ENCODE results near the gene AFMID. TPM values are rescaled to one million over a fixed set of nuclear protein-coding genes. Genes with fewer than 3 reads are reported as not detected.
A peak's percentile ranks its signal among the peaks of the same experiment; 100 is the strongest.

The AFMID gene
- total and polyA plus RNA-seq, 2 donors (not counting 1 experiment from before 2014, with no cell fraction given), result 18.2 to 24.8 TPM

GRCh38 chr17:78185981-78186691 lies 1.0 kb upstream of the AFMID start:
- Mint-ChIP-seq H3K4me3 (peak overlapping the region; percentile 73), H3K4me1 (peaks cover 16% of the 10 kb centered on the region), H3K27me3 (no peaks in the 10 kb centered on the region), H3K9me3 (ENCODE audit: insufficient read depth) (no peaks in the 10 kb centered on the region), H3K27ac (peak overlapping the region; percentile 74)
- peak; percentile 40 for DNase-seq
- intact Hi-C loops (cut with micrococcal nuclease), result loop anchor here (2.0 kb wide), 1 partner anchor 17 kb away; the partner anchor contains the start of gene SYNGR2
- Histone ChIP-seq H3K4me2 (replicated peaks; ENCODE audit: low read depth, low read length, poor library complexity, severe bottlenecking) (peak overlapping the region; percentile 100), H3K4me3 (ENCODE audit: control extremely low read depth in 1 of 5, extremely low read depth in 1 of 5, insufficient read depth in 1 of 5, low read depth in 2 of 5, low read length in 4 of 5) (no peak overlapping the region), H3K9me3 (ENCODE audit: control extremely low read depth in 1 of 3, control insufficient read depth in 2 of 3, insufficient read depth in 1 of 3, low read length in 2 of 3) (no peaks in the 10 kb centered on the region), H3K36me3 (replicated peaks in 1 of 2; ENCODE audit: control extremely low read depth in 1 of 2, control insufficient read depth in 1 of 2, extremely low read depth in 1 of 2, insufficient read depth in 2 of 2, low read length in 1 of 2) (no peaks in the 10 kb centered on the region), H3K4me1 (ENCODE audit: control insufficient read depth in 2 of 2, insufficient read depth in 2 of 2, low read length in 2 of 2) (peaks cover 12 to 20% of the 10 kb centered on the region in 2 donors), H2AFZ (ENCODE audit: insufficient read depth, low read depth, low read length, poor library complexity, severe bottlenecking) (no peak overlapping the region), H3K27ac (ENCODE audit: low read length in 2 of 2) (no peak overlapping the region), H3K9ac (ENCODE audit: low read length) (no peak overlapping the region), H3K27me3 (replicated peaks in 1 of 4; ENCODE audit: control extremely low read depth in 1 of 4, control insufficient read depth in 3 of 4, insufficient read depth in 4 of 4, low read length in 3 of 4) (no peaks in the 10 kb centered on the region), H4K20me1 (ENCODE audit: control insufficient read depth, insufficient read depth, low read length, poor library complexity, severe bottlenecking) (no peaks in the 10 kb centered on the region), H3K79me2 (ENCODE audit: control insufficient read depth, insufficient read depth, low read length) (peaks cover 6% of the 10 kb centered on the region)
- no peak for TF ChIP-seq EZH2 (IDR thresholded peaks at IDR 0.05; ENCODE audit: borderline replicate concordance, insufficient read depth, low read depth, low read length, poor library complexity, severe bottlenecking)
- TF ChIP-seq, protein P1, sequence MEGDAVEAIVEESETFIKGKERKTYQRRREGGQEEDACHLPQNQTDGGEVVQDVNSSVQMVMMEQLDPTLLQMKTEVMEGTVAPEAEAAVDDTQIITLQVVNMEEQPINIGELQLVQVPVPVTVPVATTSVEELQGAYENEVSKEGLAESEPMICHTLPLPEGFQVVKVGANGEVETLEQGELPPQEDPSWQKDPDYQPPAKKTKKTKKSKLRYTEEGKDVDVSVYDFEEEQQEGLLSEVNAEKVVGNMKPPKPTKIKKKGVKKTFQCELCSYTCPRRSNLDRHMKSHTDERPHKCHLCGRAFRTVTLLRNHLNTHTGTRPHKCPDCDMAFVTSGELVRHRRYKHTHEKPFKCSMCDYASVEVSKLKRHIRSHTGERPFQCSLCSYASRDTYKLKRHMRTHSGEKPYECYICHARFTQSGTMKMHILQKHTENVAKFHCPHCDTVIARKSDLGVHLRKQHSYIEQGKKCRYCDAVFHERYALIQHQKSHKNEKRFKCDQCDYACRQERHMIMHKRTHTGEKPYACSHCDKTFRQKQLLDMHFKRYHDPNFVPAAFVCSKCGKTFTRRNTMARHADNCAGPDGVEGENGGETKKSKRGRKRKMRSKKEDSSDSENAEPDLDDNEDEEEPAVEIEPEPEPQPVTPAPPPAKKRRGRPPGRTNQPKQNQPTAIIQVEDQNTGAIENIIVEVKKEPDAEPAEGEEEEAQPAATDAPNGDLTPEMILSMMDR (IDR thresholded peaks at IDR 0.05), result no peak
- no peak for ATAC-seq (ENCODE audit: low read depth)
- ChIA-PET POLR2A (interaction anchor here (0.6 to 2.0 kb wide), 5 partner anchors 10 to 196 kb away, joined by 3 to 9 read pairs (median 3); partner anchors contain the start of gene SOCS3), CTCF (interaction anchor here (0.5 to 19.2 kb wide), 8 partner anchors 10 to 101 kb away, joined by 3 to 357 read pairs (median 6); no protein-coding TSS in a partner anchor)
- WGBS (ENCODE audit: insufficient coverage), result 60% methylated on average over 7 of the region's 10 CpGs

DNA sequence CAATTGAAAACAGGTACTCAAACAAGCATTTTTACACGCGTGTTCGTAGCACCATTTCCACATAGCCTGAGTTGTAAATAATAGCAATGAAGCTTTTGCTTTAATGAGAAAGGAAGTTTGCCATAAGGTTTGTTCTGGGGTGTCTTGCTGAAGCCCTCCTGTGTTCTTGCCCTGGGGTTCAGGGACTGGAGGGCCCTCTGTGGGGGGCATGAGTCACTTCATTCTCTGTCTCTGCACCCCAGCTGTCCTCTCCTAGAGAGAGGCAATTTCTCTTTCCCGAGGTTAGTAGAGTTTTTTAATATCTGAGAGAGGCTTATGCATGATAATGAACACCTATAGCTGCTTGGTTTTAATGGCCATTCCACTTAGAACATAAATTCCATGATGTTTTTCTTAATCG lies 9.6 kb downstream of the AFMID start:
- peaks cover 0 to 4% (median 0%) of the 10 kb centered on the region in 3 donors for H3K9me3 ChIP-seq (ENCODE audit: control extremely low read depth in 1 of 3, control insufficient read depth in 2 of 3, insufficient read depth in 1 of 3, low read length in 2 of 3)
- no peaks in the 10 kb centered on the region for H4K20me1 ChIP-seq (ENCODE audit: control insufficient read depth, insufficient read depth, low read length, poor library complexity, severe bottlenecking)
- ChIA-PET POLR2A (interaction anchor here (0.7 kb wide), 2 partner anchors 10 to 28 kb away, joined by 3 to 4 read pairs; no protein-coding TSS in a partner anchor), CTCF (interaction anchor here (0.6 to 2.1 kb wide), 2 partner anchors 83 to 140 kb away, joined by 3 to 9 read pairs; no protein-coding TSS in a partner anchor)
- peaks cover 6% of the 10 kb centered on the region for H3K79me2 ChIP-seq (ENCODE audit: control insufficient read depth, insufficient read depth, low read length)
- H3K27me3 Mint-ChIP-seq, result no peaks in the 10 kb centered on the region
- H3K4me2 ChIP-seq (replicated peaks; ENCODE audit: low read depth, low read length, poor library complexity, severe bottlenecking), result no peak overlapping the region
- H2AFZ ChIP-seq (ENCODE audit: insufficient read depth, low read depth, low read length, poor library complexity, severe bottlenecking), result no peak overlapping the region
- H3K4me1 Mint-ChIP-seq, result peaks cover 14% of the 10 kb centered on the region
- peaks cover 3 to 15% of the 10 kb centered on the region in 2 donors for H3K4me1 ChIP-seq (ENCODE audit: control insufficient read depth in 2 of 2, insufficient read depth in 2 of 2, low read length in 2 of 2)
- H3K27ac Mint-ChIP-seq, result no peak overlapping the region
- no peaks in the 10 kb centered on the region for H3K36me3 ChIP-seq (replicated peaks in 1 of 2; ENCODE audit: control extremely low read depth in 1 of 2, control insufficient read depth in 1 of 2, extremely low read depth in 1 of 2, insufficient read depth in 2 of 2, low read length in 1 of 2)
- H3K9me3 Mint-ChIP-seq (ENCODE audit: insufficient read depth), result no peaks in the 10 kb centered on the region
- no peak overlapping the region for H3K4me3 ChIP-seq (ENCODE audit: control extremely low read depth in 1 of 5, extremely low read depth in 1 of 5, insufficient read depth in 1 of 5, low read depth in 2 of 5, low read length in 4 of 5)
- intact Hi-C loops (cut with micrococcal nuclease), result no loop called here
- no peak overlapping the region for H3K4me3 Mint-ChIP-seq
- ATAC-seq (ENCODE audit: low read depth) (no peak), DNase-seq (no peak)
- TF ChIP-seq EZH2 (IDR thresholded peaks at IDR 0.05; ENCODE audit: borderline replicate concordance, insufficient read depth, low read depth, low read length, poor library complexity, severe bottlenecking), result no peak
- TF ChIP-seq, protein P1 (IDR thresholded peaks at IDR 0.05), result no peak
- no peak overlapping the region for H3K9ac ChIP-seq (ENCODE audit: low read length)
- no CpG with 5 or more reads among the region's 5 CpGs for WGBS (ENCODE audit: insufficient coverage)
- no peak overlapping the region for H3K27ac ChIP-seq (ENCODE audit: low read length in 2 of 2)
- no peaks in the 10 kb centered on the region for H3K27me3 ChIP-seq (replicated peaks in 1 of 4; ENCODE audit: control extremely low read depth in 1 of 4, control insufficient read depth in 3 of 4, insufficient read depth in 4 of 4, low read length in 3 of 4)
